ENCODE measurements around the gene SEPTIN2.

- no peak for TF ChIP-seq CTCF (IDR thresholded peaks at IDR 0.05)
- no peak for TF ChIP-seq POLR2A (IDR thresholded peaks at IDR 0.05)
These were observed 26.7 kb upstream of the SEPTIN2 start for GRCh38 chr2:241289053-241289452.
